Thyroid gland (tissue), 4 donors: ENCODE results near the gene CNKSR1. TPM values are rescaled to one million over a fixed set of nuclear protein-coding genes. Genes with fewer than 3 reads are reported as not detected.

ENCODE experiments used
- DNase-seq, 2 donors: peaks; one replicate each; pipeline ENCODE4 v3.0.0-alpha.2; 2019
- H3K27ac ChIP-seq, 3 donors: fragments of 200-600 bp; sonication (generic); 1 replicate in 2 of 3; 2 replicates in 1 of 3; pipeline ENCODE4 v1.5.1; 2016 to 2019; ENCODE audit warnings: mild to moderate bottlenecking in 1 of 3, moderate library complexity in 1 of 3
- H3K27me3 ChIP-seq: fragments of 200-600 bp; sonication (generic); one replicate; pipeline ENCODE4 v1.5.1; 2019
- H3K36me3 ChIP-seq, 2 donors: fragments of 200-600 bp; sonication (generic); one replicate each; pipeline ENCODE4 v1.5.1; 2016 to 2019
- H3K4me1 ChIP-seq, 2 donors: fragments of 200-600 bp; sonication (generic); one replicate each; pipeline ENCODE4 v1.5.1; 2017 to 2019
- H3K4me3 ChIP-seq, 3 donors: fragments of 200-600 bp; sonication (generic); replicated peaks in 1 of 3; 1 replicate in 2 of 3; 2 replicates in 1 of 3; pipeline ENCODE4 v1.5.1; 2016; ENCODE audit warnings: mild to moderate bottlenecking in 1 of 3
- H3K9me3 ChIP-seq: fragments of 200-600 bp; sonication (generic); one replicate; pipeline ENCODE4 v1.5.1; 2017
- POLR2A ChIP-seq, 2 donors: fragments of 450-650 bp; IDR thresholded peaks; one replicate each; pipeline ENCODE4 v1.6.1; 2017; ENCODE audit warnings: antibody characterized with exemption in 2 of 2, mild to moderate bottlenecking in 2 of 2, moderate library complexity in 1 of 2
- WGBS, 2 donors: methylation state at CpG; one replicate each; pipeline ENCODE4 v1.1.5; 2017; 5-methylcytosine and 5-hydroxymethylcytosine counted together
- intact Hi-C: fragments of 100-400 bp; cut with DNase I; formaldehyde crosslinking; loops from one replicate; pipeline ENCODE4 v1.15.1; 2023
- total RNA-seq, 4 donors: library from RNA; depleted of rRNA; stranded (reverse); fragments of >200 nt; gene quantifications; one replicate each; pipeline ENCODE4 v1.2.3, GENCODE V29; 2016
- TF ChIP-seq, protein P1 (sequence below), 6 experiments: fragments of 200-600 bp in 3 of 6; fragments of 450-650 bp in 3 of 6; sonication (generic) in 3 of 6; IDR thresholded peaks; one replicate each; pipeline ENCODE4 v1.5.1; 2016 to 2019; ENCODE audit warnings: antibody characterized with exemption in 6 of 6, mild to moderate bottlenecking in 2 of 6, inconsistent platforms in 1 of 6, moderate library complexity in 1 of 6

The CNKSR1 gene
- total RNA-seq, 4 donors from 2014 or later, result 20.0 to 81.2 (median 31.6) TPM

DNA sequence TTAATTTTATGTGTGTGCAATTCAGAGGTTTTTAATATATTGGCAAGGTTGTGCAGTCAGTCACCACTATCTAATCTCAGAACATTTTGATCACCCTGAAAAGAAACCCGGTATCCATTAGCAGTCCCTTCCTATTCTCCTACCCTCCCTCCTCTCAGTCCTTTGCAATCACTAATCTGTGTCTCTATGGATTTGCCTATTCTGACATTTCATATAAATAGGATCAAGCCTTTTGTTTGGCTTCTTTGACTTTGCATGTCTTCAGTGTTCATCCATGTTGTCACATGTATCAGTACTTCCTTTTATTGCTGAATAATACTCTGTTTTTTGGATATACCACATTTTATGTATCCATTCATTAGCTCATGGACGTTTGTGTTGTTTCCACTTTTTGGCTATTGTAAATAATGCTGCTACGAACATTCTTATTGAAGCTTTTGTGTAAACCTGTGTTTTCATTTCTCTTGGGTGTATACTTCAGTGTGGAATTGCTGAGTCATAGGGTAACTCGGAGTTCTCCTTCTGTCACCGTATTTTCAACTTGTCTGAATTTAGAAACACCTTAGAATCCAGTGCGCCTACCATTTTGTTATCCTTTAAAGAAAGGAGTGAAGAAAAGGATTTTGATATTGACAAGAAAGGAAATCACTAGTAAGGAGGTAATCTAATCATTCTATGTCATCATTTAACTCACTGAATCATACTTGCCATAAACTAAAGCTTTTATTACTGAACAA lies 60.1 kb downstream of the CNKSR1 start:
- WGBS, 2 donors, result 57 to 71% methylated on average over 6 of the region's 6 CpGs
- TF ChIP-seq, protein P1, sequence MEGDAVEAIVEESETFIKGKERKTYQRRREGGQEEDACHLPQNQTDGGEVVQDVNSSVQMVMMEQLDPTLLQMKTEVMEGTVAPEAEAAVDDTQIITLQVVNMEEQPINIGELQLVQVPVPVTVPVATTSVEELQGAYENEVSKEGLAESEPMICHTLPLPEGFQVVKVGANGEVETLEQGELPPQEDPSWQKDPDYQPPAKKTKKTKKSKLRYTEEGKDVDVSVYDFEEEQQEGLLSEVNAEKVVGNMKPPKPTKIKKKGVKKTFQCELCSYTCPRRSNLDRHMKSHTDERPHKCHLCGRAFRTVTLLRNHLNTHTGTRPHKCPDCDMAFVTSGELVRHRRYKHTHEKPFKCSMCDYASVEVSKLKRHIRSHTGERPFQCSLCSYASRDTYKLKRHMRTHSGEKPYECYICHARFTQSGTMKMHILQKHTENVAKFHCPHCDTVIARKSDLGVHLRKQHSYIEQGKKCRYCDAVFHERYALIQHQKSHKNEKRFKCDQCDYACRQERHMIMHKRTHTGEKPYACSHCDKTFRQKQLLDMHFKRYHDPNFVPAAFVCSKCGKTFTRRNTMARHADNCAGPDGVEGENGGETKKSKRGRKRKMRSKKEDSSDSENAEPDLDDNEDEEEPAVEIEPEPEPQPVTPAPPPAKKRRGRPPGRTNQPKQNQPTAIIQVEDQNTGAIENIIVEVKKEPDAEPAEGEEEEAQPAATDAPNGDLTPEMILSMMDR (IDR thresholded peaks at IDR 0.05), result no peak
- TF ChIP-seq POLR2A (IDR thresholded peaks at IDR 0.05), result no peak
- H3K27me3 ChIP-seq, result no peaks in the 10 kb centered on the region
- peak overlapping the region; percentile 37 to 40 (median 39) for H3K27ac ChIP-seq
- no peaks in the 10 kb centered on the region for H3K36me3 ChIP-seq
- H3K4me1 ChIP-seq, result peaks cover 15 to 20% of the 10 kb centered on the region in 2 donors
- intact Hi-C loops, result no loop called here
- no peaks in the 10 kb centered on the region for H3K9me3 ChIP-seq
- H3K4me3 ChIP-seq, result no peak overlapping the region
- DNase-seq, result no peak

Other genes starting within 250 kb of the CNKSR1 start
- 10 to 100 TPM; 22.5 to 35.4 (median 30.7) TPM for gene PAFAH2, start 179.4 kb upstream of the CNKSR1 start, total RNA-seq
- gene EXTL1, start 155.7 kb upstream of the CNKSR1 start, total RNA-seq, result 1 to 10 TPM in 1 of 4 donors, under 1 TPM in 1, not detected in 2; 0.13 to 1.2 TPM
- 10 to 100 TPM; 12.5 to 55.9 (median 43.4) TPM for gene SLC30A2, start 131.4 kb upstream of the CNKSR1 start, total RNA-seq
- gene TRIM63, start 109.9 kb upstream of the CNKSR1 start, total RNA-seq, result 1 to 10 TPM in 1 of 4 donors, under 1 TPM in 1, not detected in 2; 0.39 to 1.5 TPM
- gene PDIK1L, start 65.7 kb upstream of the CNKSR1 start, total RNA-seq, result 10 to 100 TPM; 24.2 to 39.0 (median 25.5) TPM
- gene FAM110D, start 18.4 kb upstream of the CNKSR1 start, total RNA-seq, result 10 to 100 TPM in 1 of 4 donors, 1 to 10 TPM in 3; 3.5 to 15.6 (median 6.8) TPM
- not detected for gene C1orf232, start 8.5 kb upstream of the CNKSR1 start, total RNA-seq
- 10 to 100 TPM; 18.3 to 65.8 (median 27.3) TPM for gene ZNF593, start 7.6 kb upstream of the CNKSR1 start, total RNA-seq
- gene ZNF593OS, start 5.7 kb upstream of the CNKSR1 start, total RNA-seq, result under 1 TPM in 1 of 4 donors, not detected in 3; 0.33 TPM
- not detected for gene CATSPER4, start 13.1 kb downstream of the CNKSR1 start, total RNA-seq
- gene CEP85, start 56.7 kb downstream of the CNKSR1 start, total RNA-seq, result 10 to 100 TPM; 16.0 to 27.0 (median 17.0) TPM
- gene SH3BGRL3, start 102.6 kb downstream of the CNKSR1 start, total RNA-seq, result 10 to 100 TPM; 18.8 to 58.2 (median 37.4) TPM
- 10 to 100 TPM; 23.9 to 35.4 (median 30.2) TPM for gene UBXN11, start 129.1 kb downstream of the CNKSR1 start, total RNA-seq
- gene CD52, start 140.5 kb downstream of the CNKSR1 start, total RNA-seq, result 10 to 100 TPM in 1 of 4 donors, 1 to 10 TPM in 1, not detected in 2; 3.0 to 12.3 TPM
- not detected for gene CRYBG2, start 176.6 kb downstream of the CNKSR1 start, total RNA-seq
- gene ZNF683, start 195.3 kb downstream of the CNKSR1 start, total RNA-seq, result under 1 TPM in 1 of 4 donors, not detected in 3; 0.59 TPM
- gene LIN28A, start 233.3 kb downstream of the CNKSR1 start, total RNA-seq, result not detected